Fibroblast of lung (primary cell): ENCODE results near the gene CEP70.

ENCODE experiments used
- CTCF ChIP-seq, 2 donors: IDR thresholded peaks in 1 of 2; conservative IDR thresholded peaks in 1 of 2; 1 replicate in 1 of 2; 2 replicates in 1 of 2; pipeline ENCODE4 v1.5.1; 2011 to 2012; ENCODE audit warnings: low read length in 2 of 2, control low read depth in 1 of 2, inconsistent platforms in 1 of 2, low read depth in 1 of 2, mild to moderate bottlenecking in 1 of 2
- EZH2 ChIP-seq: IDR thresholded peaks from 2 replicates; pipeline ENCODE4 v1.5.1; 2012; ENCODE audit warnings: low read length, control low read depth, mild to moderate bottlenecking; ENCODE audit errors: missing control alignments

- TF ChIP-seq CTCF (conservative IDR thresholded peaks at IDR 0.05 in 1 of 2, IDR thresholded peaks at IDR 0.05 in 1 of 2; ENCODE audit: low read depth in 1 of 2, low read length in 2 of 2) (no peak), EZH2 (no peak)
Measured at GRCh38 chr3:138459619-138460535, 134.2 kb downstream of the CEP70 start.
